NCI-H1048 (cell line): ENCODE measurements around the gene AUNIP.
"Not testable (repeated sequence)": the region's sequence is repeated elsewhere in the genome, so short reads cannot be mapped to it uniquely, and the experiment has no call there.

Experiments used
- DNase-seq: peaks from one replicate; lab custom pipeline; 2025; lab: John Stamatoyannopoulos, UW

The AUNIP gene

DNA sequence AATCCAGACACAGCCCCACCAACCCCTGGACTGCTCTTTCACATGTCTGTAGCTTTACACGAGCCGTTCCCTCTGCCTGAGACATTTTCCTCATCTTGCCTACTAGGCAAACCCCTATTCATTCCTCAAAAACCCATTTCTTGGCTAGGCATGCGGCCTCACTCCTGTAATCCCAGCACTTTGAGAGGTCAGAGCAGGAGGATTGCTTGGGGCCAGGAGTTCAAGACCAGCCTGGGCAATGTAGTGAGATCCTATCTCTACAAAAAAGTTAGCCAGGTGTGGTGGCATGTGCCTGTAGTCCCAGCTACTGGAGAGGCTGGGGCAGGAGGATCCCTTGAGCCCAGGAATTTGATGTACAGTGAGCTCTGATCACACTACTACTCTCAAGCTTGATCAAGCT lies 5.2 kb upstream of the AUNIP start:
- DNase-seq, result no peak

- DNase-seq, result no peak
Measured at GRCh38 chr1:25863486-25864262, 4.4 kb upstream of the AUNIP start.

DNA sequence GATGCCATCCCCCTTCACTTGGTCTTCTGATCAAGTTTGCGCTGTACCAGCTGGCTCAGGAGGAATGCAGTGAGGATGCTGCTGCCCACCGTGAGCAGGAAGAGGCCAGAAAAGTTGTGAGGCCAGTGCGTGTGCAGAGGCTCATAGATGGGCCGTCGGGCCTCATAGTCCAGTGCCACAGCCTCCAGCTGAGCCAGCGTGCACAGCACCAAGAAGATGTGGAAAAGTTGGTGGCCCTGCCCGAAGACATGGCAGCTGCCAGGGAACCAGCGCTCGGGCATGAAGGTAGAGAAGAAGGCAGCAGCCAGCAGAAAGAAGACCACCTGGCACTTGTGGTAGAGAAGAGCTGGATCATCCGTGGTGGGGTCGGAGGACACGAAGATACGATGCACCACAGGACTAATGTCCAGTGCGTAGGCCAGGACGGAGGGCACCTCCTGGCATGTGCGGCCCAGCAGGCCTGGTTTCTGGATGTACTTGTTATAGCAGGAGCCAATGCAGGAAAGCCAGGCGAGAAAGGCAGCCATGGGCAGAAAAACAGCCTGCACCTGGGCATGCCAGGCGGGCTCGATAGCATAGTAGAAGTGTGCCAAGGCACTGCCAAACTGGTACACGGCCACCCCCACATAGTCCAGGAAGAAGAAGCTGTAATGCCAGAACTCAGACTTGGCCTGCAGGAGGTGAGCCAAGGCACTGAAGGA lies 3.7 kb upstream of the AUNIP start:
- no peak for DNase-seq

DNA sequence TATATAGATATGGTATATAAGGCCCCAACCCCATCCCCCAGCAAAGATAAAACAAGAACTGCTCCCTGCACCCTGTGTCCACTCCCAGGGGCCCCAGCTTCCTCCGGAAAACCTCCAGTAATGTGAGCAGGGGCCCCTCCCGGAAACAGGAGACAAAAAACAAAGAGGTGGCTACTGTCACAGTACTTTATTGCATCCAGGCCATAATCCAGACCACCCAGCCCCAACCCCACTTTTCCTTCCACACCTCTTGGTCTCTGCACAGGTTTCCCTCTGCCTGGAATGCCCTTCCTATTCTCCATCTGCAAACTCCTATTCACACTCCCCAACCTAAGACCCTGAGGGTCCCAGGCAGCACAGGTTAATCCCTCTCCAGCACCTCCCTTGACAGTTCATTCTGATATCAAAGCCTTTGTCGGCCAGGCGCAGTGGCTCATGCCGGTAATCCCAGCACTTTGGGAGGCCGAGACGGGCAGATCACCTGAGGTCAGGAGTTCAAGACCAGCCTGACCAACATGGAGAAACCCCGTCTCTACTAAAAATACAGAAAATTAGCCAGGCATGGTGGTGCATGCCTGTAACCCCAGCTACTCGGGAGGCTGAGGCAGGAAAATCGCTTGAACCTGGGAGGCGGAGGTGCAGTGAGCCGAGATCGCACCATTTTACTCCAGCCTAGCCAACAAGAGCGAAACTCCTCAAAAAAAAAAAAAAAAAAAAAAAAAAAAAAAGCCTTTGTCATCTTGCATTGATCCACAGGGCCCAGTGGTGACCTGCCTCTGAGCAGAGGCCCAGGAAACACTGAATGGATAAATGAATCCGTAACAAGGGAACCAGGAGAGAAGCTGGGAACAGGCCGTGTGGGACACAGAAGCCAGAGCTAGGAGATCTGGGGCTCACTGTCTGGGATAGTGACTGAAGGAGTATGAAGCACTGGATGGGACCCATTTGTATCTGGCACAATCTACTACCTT lies 2.3 kb upstream of the AUNIP start:
- no peak for DNase-seq

GRCh38 chr1:25858494-25858893 lies 763 bp downstream of the AUNIP start:
- no peak for DNase-seq

DNA sequence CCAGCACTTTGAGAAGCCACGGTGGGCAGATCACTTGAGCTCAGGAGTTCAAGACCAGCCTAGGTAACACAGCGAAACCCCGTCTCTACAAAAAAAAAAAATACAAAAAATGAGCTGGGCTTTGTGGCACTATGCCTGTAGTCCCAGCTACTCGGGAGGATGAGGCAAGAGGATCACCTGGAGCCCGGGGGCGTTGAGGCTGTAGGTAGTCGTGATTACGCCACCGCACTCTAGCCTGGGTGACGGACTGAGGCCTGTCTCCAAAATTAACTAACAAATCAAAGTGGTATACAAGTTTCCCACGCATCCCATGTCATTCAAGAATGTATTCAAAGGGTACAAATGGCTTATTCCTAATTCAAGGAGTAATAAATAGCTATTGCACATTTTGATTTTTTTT lies 2.4 kb downstream of the AUNIP start:
- DNase-seq, result no peak

GRCh38 chr1:25854554-25854953 lies 4.7 kb downstream of the AUNIP start:
- DNase-seq, result no peak

- DNase-seq, result no peak
Measured at GRCh38 chr1:25848531-25848930, 10.7 kb downstream of the AUNIP start.

DNA sequence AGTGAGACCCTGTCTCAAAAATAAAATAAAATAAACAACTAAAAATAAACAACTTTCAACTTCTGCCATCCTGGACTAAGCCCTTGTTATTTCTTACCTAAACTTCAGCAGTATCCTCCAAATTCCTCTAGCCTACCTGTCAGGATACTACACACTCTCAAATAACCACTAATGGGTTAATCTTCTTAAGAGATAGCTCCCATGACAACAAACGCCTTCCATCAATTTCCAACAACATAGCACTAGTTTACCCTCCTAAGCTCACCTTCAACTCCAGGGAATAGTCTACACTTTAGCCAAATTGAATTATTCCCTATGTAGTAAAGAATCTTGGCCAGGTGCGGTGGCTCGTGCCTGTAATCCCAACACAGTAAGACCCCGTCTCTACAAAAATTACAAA lies 11.3 kb downstream of the AUNIP start:
- DNase-seq, result no peak

- no peak for DNase-seq
Measured at GRCh38 chr1:25845664-25846063, 13.6 kb downstream of the AUNIP start.

- DNase-seq, result no peak
Measured at GRCh38 chr1:25844536-25845337, 14.5 kb downstream of the AUNIP start.

DNA sequence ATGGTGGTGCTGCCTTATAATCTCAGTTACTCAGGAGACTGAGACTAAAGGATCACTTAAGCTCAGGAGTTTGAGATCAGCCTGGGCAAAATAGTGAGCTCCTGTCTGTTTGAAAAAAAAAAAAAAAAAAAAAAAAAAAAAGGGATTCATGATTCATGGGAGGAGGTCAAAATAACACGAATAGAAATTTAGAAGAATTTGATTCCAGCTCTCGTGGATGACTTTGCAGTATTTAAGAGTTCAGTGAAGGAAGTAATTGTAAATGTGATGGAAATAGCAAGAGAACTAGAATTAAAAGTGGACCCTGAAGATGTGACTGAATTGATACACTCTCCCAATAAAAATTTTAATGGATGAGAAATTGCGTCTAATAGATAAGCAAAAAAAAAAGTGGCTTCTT lies 15.8 kb downstream of the AUNIP start:
- DNase-seq, result no peak

GRCh38 chr1:25839808-25840207 lies 19.4 kb downstream of the AUNIP start:
- not testable (repeated sequence) for DNase-seq

DNA sequence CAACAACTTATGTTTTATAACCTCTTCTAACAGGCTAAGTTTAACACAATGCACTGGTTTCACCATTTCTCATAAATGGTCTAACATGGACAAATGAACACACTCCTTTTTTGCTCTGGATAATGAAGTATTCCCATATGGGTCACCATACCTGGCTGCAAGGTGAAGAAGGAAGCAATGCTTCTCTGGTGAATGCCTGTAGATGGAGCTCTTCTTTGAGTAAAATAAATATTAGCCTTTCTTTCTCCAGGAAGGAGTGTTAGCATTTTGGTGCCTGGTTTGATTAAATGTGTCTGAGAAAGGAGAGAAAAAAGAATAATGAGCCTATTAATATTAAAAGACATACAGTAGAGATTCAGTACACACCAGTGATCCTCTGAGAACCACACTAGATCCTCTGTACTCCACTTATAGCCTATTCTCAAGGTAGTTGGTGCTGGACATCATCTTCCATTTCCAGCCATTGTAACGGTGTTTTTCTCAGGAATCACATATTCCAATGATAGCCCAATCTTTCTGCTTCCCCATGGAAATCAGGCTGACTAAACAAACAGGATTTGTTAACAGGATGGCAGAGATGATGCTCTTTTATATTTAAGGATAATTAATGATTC lies 21.9 kb downstream of the AUNIP start:
- no peak for DNase-seq

- DNase-seq, result no peak
Measured at GRCh38 chr1:25836695-25837094, 22.6 kb downstream of the AUNIP start.

DNA sequence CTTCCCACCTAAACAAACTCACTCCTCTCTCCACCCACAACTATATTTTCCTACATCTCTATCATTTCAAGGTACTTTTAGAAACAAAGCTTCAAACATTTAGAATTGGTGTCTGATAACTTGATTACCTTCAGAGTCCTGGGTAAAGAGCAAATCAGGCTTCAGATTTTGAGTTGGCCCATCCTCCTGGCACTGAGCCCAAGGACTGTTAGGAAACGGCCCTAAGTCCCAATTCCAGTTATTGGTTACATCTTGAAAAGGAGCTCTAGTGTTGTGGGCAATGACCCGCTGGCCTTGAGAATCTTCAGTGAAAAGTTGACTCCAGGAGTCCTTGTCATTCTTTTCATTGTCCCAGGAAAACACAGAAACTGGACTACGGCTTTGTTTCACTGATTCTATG lies 24.4 kb downstream of the AUNIP start:
- DNase-seq, result no peak

- no peak for DNase-seq
Measured at GRCh38 chr1:25833158-25833557, 26.1 kb downstream of the AUNIP start.

DNA sequence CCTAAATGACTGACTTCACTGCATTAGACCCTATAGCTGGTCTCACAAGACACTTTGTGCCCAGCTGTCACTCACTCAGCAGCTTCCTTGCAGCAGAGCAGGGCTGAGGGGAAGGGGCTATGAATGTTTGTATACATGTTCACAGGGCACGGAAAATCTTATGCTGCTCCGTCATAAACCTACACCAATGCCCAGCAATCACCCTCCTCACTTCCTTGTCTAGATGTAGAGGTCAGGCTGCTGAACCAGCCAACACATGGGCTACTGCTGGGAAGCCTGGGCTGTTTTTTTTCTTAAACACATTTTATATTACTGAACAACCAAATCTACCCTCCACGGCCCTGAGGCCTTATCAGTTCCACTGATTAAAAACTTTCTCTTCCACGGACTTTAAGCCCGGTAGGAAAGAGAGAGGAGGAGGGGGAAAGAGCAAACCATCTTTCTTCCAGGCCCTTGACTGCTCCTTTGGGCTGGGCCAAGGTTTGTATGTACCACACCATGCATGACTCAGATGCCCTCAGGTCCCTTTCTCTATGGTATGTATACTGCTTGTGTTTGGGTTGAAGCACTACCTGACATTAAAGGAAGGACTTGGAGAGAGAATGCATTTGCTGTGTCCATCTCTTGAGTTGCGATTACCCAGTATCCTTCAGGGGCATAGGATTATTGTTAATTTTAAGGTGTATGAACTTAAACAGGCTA lies 26.8 kb downstream of the AUNIP start:
- no peak for DNase-seq

DNA sequence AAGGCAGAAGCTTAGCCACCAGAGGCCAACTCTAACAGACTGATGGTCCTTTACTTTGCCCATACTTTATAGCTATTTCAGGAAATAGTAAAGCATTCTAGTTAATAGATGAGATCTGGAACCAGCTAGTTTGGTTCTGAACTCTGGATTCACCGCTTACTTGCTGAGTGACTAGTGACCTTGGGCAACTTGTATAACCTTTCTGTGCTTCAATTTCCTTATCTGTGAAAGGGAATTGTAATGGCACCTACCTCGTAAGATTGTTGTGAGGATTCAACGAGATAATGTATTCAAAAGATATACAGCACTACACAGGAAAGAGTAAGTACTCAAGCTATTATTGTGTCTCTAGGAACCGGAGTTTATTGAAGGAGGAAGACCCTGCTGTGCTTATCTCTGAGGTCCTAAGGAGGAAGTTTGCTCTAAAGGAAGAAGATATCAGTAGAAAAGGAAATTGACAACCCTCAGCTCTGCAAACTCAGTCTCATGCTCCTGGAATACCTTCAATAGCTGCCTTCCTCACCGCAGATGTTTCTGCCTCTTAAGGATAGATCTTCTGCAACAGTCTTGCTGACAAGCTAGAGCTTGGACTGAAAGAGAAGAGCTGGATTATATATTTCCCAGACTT lies 27.6 kb downstream of the AUNIP start:
- no peak for DNase-seq

DNA sequence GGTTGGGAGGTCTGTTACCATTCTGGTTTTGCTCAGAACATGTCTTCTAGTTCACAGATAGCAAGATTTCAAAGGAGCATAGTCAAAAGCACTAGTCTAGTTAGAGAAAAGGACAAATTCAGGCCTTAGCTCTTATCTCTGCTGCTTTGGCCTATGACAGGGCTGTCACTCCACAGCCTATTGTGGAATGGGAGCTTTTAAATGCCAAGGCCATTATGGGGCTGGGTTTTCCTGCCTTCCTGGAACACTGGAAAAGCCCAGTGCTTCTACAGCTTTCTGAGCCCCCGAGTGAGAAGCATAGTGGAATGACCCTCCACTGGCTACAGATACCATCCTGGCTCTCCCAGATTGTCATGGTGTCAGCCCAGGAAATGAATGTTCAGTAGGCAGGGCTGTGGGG lies 30.2 kb downstream of the AUNIP start:
- DNase-seq, result no peak
